Measurements from ENCODE around the gene POU2AF3. TPM values are rescaled to one million over a fixed set of nuclear protein-coding genes. Genes with fewer than 3 reads are reported as not detected.

The POU2AF3 gene
- total RNA-seq, 1 donor from 2014 or later = 0.25 TPM

DNA sequence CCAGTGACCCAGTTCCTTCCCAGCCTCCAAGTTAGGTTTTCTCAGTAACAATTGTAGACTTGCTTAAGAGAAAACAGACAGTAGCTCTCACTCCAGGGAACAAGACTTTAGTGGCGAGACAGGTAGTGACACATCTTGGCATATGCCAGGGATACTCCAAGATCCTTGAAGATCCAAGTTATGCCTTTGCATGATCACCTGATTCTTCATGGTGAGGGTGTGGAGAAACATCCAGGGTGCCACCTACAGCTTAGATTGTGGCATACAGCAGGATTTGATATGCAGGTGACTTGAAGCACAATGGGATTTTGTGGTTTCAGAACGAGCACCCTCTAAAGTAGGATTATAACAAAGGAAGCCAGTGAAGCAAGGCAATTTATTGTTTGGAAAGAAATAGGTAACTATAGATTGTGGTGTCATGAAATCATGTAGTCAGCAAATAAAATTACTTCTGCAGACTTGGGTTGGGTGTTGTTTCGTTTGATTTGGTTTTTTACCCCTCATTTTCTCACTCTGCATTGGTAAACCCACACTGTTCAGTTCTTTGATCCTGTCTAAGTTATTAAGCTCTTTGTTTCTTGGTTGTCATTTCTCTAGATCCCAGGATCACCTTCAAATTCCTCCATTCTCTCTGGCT is 9.2 kb downstream of the POU2AF3 start:
- TF ChIP-seq, protein P1, sequence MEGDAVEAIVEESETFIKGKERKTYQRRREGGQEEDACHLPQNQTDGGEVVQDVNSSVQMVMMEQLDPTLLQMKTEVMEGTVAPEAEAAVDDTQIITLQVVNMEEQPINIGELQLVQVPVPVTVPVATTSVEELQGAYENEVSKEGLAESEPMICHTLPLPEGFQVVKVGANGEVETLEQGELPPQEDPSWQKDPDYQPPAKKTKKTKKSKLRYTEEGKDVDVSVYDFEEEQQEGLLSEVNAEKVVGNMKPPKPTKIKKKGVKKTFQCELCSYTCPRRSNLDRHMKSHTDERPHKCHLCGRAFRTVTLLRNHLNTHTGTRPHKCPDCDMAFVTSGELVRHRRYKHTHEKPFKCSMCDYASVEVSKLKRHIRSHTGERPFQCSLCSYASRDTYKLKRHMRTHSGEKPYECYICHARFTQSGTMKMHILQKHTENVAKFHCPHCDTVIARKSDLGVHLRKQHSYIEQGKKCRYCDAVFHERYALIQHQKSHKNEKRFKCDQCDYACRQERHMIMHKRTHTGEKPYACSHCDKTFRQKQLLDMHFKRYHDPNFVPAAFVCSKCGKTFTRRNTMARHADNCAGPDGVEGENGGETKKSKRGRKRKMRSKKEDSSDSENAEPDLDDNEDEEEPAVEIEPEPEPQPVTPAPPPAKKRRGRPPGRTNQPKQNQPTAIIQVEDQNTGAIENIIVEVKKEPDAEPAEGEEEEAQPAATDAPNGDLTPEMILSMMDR (IDR thresholded peaks at IDR 0.05; ENCODE audit: insufficient read depth, low read length, poor library complexity, severe bottlenecking) = no peak
- Histone ChIP-seq H3K4me3 (ENCODE audit: low read depth, low read length) (no peak overlapping the region), H3K36me3 (ENCODE audit: control insufficient read depth, insufficient read depth, low read length) (no peaks in the 10 kb centered on the region), H3K27me3 (ENCODE audit: control insufficient read depth, insufficient read depth, low read length) (peaks cover 5% of the 10 kb centered on the region)
- no peak for DNase-seq (ENCODE audit: low read depth)

- DNase-seq (ENCODE audit: low read depth) = no peak
- Histone ChIP-seq H3K4me3 (ENCODE audit: low read depth, low read length) (no peak overlapping the region), H3K27me3 (ENCODE audit: control insufficient read depth, insufficient read depth, low read length) (peaks cover 5% of the 10 kb centered on the region), H3K36me3 (ENCODE audit: control insufficient read depth, insufficient read depth, low read length) (no peaks in the 10 kb centered on the region)
- TF ChIP-seq, protein P1 (IDR thresholded peaks at IDR 0.05; ENCODE audit: insufficient read depth, low read length, poor library complexity, severe bottlenecking) = no peak
Measured at GRCh38 chr11:111308140-111308539, 9.8 kb downstream of the POU2AF3 start.

- TF ChIP-seq, protein P1 (IDR thresholded peaks at IDR 0.05; ENCODE audit: insufficient read depth, low read length, poor library complexity, severe bottlenecking) = no peak
- Histone ChIP-seq H3K36me3 (ENCODE audit: control insufficient read depth, insufficient read depth, low read length) (no peaks in the 10 kb centered on the region), H3K4me3 (ENCODE audit: low read depth, low read length) (no peak overlapping the region), H3K27me3 (ENCODE audit: control insufficient read depth, insufficient read depth, low read length) (peaks cover 5% of the 10 kb centered on the region)
- no peak for DNase-seq (ENCODE audit: low read depth)
Measured at GRCh38 chr11:111309215-111309915, 11.0 kb downstream of the POU2AF3 start.

- Histone ChIP-seq H3K4me3 (ENCODE audit: low read depth, low read length) (no peak overlapping the region), H3K36me3 (ENCODE audit: control insufficient read depth, insufficient read depth, low read length) (no peaks in the 10 kb centered on the region), H3K27me3 (ENCODE audit: control insufficient read depth, insufficient read depth, low read length) (peaks cover 5% of the 10 kb centered on the region)
- TF ChIP-seq, protein P1 (IDR thresholded peaks at IDR 0.05; ENCODE audit: insufficient read depth, low read length, poor library complexity, severe bottlenecking) = no peak
- DNase-seq (ENCODE audit: low read depth) = no peak
Measured at GRCh38 chr11:111310088-111310487, 11.7 kb downstream of the POU2AF3 start.

- H3K27me3 ChIP-seq (ENCODE audit: control insufficient read depth, insufficient read depth, low read length) = peaks cover 3% of the 10 kb centered on the region
- TF ChIP-seq, protein P1 (IDR thresholded peaks at IDR 0.05; ENCODE audit: insufficient read depth, low read length, poor library complexity, severe bottlenecking) = no peak
- DNase-seq (ENCODE audit: low read depth) = no peak
- H3K4me3 ChIP-seq (ENCODE audit: low read depth, low read length) = no peak overlapping the region
- no peaks in the 10 kb centered on the region for H3K36me3 ChIP-seq (ENCODE audit: control insufficient read depth, insufficient read depth, low read length)
Measured at GRCh38 chr11:111310723-111311122, 12.4 kb downstream of the POU2AF3 start.

All from kidney epithelial cell (primary cell).